Measurements from ENCODE around the gene OXT.

DNA sequence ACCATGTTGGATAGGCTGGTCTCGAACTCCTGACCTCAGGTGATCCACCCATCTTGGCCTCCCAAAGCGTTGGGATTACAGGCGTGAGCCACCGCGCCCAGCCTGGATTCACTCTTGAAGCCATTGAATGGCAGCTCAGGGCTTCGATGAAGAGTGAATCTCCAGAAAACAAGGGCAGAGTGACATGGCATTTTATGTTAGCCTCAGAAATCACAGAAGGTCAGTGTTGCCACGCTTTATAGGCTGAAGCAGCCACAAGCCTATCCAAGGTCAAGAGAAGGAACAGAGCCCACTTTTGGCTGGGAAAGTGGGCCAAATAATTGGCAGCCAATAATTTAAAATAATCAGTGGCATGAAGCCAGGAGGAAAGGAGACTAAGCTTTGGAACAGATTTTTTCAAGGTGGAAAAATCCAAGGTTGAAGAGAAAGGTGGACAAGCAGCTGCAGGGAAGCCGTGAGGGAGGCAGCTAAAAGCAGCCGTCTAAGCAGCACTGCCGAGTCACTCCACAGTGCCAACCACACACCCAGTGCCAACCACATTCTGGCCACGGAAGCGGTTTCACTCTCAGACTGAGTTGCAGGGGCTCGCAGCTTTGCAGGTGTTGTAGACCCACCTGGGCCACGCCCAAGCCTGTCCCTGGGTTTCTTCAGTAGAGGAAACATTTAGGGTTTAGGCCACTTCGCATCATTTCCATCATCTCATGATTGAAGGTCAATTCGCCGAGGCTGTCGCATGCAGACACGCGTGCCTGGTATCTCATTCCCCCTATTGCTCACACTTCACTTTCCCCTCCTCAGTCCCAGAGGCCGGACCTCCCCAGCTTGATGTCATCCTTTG is 30.5 kb downstream of the OXT start:
- TF ChIP-seq ZNF746 (CRISPR knock-in tag; IDR thresholded peaks at IDR 0.05) (no peak), TCF7 (IDR thresholded peaks at IDR 0.05; ENCODE audit: low read depth) (no peak), ATF3 (CRISPR knock-in tag; IDR thresholded peaks at IDR 0.05) (no peak), IKZF1 (IDR thresholded peaks at IDR 0.05) (no peak), CTCF (CRISPR knock-in tag; IDR thresholded peaks at IDR 0.05) (no peak)
